ENCODE measurements around the gene MTHFR.

MTHFR gene

DNA sequence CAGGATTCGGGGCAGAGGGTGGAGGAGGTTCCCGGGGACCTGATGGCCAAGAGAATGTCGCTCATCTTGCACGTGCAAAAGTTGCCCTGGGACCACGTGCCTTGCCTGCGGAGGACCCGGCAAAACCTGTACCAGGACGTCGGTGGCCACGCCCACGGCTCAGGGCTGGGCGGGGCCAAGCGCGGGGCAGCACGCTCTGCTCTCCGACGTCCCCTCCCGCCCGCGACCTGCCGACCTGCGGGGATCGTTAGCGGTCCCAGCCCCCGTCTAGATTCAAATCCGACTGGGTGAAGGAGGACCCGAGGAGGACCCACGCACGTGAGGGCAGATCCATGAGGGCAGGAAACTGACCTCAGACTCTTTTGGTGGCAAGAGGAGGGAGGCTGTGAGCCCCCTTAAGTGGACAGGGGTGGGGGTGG lies 43.8 kb downstream of the MTHFR start, which contains the start of gene C1orf167:
Gene C1orf167 (plus strand): TSS at position 206 of the 419 bp plus-strand sequence. CDS start 2,208 bp downstream, outside the sequence.
- FAIRE-seq: no peak
- DNase-seq (ENCODE audit: insufficient read length, low spot score): no peak
- TF ChIP-seq, protein P1, sequence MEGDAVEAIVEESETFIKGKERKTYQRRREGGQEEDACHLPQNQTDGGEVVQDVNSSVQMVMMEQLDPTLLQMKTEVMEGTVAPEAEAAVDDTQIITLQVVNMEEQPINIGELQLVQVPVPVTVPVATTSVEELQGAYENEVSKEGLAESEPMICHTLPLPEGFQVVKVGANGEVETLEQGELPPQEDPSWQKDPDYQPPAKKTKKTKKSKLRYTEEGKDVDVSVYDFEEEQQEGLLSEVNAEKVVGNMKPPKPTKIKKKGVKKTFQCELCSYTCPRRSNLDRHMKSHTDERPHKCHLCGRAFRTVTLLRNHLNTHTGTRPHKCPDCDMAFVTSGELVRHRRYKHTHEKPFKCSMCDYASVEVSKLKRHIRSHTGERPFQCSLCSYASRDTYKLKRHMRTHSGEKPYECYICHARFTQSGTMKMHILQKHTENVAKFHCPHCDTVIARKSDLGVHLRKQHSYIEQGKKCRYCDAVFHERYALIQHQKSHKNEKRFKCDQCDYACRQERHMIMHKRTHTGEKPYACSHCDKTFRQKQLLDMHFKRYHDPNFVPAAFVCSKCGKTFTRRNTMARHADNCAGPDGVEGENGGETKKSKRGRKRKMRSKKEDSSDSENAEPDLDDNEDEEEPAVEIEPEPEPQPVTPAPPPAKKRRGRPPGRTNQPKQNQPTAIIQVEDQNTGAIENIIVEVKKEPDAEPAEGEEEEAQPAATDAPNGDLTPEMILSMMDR (IDR thresholded peaks at IDR 0.05; ENCODE audit: insufficient read depth, missing control alignments): no peak

DNA sequence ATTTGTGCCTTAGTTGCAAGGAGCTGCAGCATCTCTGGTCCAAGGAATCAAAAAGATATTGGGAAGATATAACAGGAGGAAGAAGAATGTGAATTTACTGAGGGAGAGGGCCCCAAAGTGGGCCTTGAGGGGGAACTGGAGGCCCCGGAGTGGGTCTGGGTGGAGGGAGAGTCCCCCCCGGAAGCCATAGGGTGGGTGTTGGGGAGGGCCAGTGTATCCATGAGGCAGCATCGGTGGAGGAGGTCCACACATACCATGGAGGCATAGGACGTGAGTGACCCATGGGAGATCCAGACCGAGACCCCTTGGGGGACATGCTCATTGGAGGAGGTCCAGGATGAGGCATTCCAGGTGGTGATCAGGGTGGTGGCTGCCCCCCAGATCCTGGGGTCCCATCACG lies 44.5 kb downstream of the MTHFR start:
- no peak for FAIRE-seq

DNA sequence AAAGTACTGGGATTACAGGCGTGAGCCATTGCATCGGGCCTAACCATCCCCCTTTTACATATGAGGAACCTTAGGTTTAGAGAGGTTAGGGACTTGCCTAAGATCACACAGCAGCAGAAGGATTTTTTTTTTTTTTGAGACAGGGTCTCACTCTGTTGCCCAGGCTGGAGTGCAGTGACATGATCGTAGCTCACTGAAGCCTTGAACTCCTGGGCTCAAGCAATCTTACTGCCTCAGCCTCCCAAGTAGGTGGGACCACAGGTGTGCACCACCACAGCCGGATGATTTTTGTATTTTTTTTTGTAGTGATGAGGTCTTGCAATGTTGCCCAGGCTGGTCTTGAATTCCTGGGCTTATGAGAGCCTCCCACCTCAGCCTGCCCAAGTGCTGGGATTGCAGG lies 46.0 kb downstream of the MTHFR start:
- DNase-seq (ENCODE audit: insufficient read length, low spot score) (no peak), FAIRE-seq (no peak)
- TF ChIP-seq, protein P1 (IDR thresholded peaks at IDR 0.05; ENCODE audit: insufficient read depth, missing control alignments): no peak

More for the DNA sequence above, 44.5 kb downstream of the MTHFR start:
- TF ChIP-seq, protein P1 (IDR thresholded peaks at IDR 0.05; ENCODE audit: insufficient read depth, missing control alignments): no peak
- DNase-seq (ENCODE audit: insufficient read length, low spot score): no peak

DNA sequence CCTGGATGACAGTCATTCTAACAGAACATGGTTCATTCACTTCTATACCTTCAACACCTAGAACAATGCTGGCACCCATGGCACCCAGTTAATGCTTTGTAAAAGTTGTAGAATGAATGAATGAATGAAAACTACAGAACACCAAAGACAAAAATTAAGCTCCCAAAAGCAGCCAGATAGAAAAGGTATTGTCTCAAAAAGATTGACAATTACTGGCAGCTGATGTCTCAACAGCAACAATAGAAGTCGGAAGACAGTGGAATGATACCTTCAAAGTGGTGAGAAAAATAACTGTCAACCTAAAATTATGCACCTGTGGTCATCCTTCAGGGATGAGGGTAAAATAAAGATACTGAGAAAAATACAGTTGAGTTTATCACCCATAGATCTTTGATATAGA lies 48.7 kb downstream of the MTHFR start:
- DNase-seq (ENCODE audit: insufficient read length, low spot score) (no peak), FAIRE-seq (no peak)
- TF ChIP-seq, protein P1 (IDR thresholded peaks at IDR 0.05; ENCODE audit: insufficient read depth, missing control alignments): no peak

DNA sequence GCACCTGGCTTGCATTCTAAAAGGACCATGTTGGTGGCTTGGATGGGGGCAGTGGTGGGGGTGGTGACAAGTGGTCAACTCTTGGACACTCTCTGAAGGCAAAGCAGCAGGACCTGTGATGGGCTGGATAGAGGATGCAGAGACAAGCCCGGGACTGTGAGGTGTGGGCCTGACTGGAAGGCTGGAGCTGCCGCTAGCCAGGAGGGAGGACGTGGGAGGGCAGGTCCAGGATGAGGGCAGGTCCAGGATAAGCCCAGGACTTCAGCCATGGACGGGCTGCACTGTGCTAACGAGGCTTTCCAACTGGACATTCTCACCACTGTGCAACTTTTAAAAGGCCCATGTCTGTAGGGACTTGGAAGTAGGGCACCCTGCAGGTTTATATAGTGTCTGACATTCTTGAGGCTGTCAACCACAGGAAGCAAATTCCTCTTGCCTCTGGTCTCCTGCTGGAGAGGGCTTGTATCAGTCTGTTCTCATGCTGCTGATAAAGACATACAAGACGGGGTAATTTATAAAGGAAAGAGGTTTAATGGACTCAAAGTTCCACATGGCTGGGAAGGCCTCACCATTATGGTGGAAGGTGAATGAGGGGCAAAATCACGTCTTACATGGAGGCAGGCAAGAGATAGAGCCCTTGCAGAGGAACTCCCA lies 52.1 kb downstream of the MTHFR start:
- TF ChIP-seq, protein P1 (IDR thresholded peaks at IDR 0.05; ENCODE audit: insufficient read depth, missing control alignments): no peak
- no peak for DNase-seq (ENCODE audit: insufficient read length, low spot score)
- FAIRE-seq: no peak

DNA sequence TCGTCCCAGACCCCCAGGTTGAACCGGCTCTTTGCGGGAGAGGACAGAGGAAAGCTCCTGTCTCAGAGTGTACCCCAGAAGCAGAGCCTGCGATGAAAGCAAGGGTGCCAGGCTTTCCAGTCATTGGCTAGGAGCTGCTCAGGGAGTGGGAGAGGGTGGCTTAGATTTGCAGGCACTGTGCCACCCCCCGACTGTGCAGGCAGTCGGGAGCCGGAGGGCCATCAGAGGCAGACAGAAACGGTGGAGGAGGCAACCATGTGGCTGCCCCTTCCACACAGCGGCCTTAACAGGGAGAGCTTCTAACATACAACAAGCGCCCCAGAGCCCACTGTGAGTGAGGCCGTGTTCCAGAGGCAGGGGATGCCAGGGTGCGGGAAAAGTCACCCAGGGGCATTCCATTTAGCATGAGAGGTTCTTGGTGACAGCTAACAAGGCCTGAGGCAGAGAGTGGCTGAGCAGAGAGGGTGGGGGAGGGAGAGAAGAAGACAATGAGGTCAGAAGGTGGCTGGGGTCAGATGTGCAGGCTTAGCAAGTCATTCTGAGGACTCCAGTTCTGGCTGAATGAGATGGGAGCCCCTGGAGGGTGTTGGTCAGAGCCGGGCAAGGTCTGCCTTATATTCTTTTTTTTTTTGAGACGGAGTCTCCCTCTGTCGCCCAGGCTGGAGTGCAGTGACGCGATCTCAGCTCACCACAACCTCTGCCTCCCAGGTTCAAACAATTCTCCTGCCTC lies 53.2 kb downstream of the MTHFR start:
- TF ChIP-seq, protein P1 (IDR thresholded peaks at IDR 0.05; ENCODE audit: insufficient read depth, missing control alignments): no peak
- FAIRE-seq: no peak
- DNase-seq (ENCODE audit: insufficient read length, low spot score): no peak

DNA sequence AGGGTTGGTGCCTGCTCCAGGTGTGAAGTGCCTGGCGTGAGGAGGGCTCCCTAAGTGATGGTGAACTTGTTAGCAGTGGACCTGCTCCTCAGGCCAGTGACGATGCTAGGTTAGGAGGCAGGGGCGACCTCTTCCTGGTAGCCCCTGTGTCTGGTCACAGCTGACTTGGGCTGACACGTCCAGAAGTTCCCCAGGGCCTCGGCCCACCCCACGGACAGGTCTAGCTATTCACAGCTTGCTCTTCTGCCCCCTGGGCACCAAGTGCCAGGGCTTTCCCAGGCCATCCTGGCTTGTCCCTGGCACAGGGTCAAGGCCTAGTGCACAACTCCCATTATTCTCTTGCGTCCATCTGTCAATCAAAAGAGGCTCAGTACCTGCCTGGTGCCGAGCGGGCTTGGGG lies 54.7 kb downstream of the MTHFR start:
- TF ChIP-seq, protein P1 (IDR thresholded peaks at IDR 0.05; ENCODE audit: insufficient read depth, missing control alignments): no peak
- FAIRE-seq (no peak), DNase-seq (ENCODE audit: insufficient read length, low spot score) (no peak)

All from D721Med (cell line).